ENCODE results near the gene TMEM140. TPM values are rescaled to one million over a fixed set of nuclear protein-coding genes. Genes with fewer than 3 reads are reported as not detected.
A peak's percentile ranks its signal among the peaks of the same experiment; 100 is the strongest.

TMEM140 gene
- total and polyA plus RNA-seq, 2 donors from 2014 or later = 28.2 to 31.3 TPM

- Histone ChIP-seq H3K9ac (ENCODE audit: low read length in 3 of 3) (peak overlapping the region in 1 of 3 donors; percentile 84), H3K36me3 (ENCODE audit: control insufficient read depth in 2 of 3, insufficient read depth in 3 of 3, low read length in 3 of 3) (peaks cover 5 to 36% (median 26%) of the 10 kb centered on the region in 3 donors)
These were observed 20.7 kb downstream of the TMEM140 start for GRCh38 chr7:135168489-135169140.

GRCh38 chr7:135169141-135169963 lies 21.5 kb downstream of the TMEM140 start:
- peak; percentile 32 for TF ChIP-seq CTCF (IDR thresholded peaks at IDR 0.05; ENCODE audit: borderline replicate concordance, extremely low read depth, insufficient read depth)
- Histone ChIP-seq H3K27ac (ENCODE audit: low read depth in 2 of 2, low read length in 2 of 2) (peak overlapping the region; percentile 91 to 98), H3K27me3 (ENCODE audit: control insufficient read depth, insufficient read depth, low read length) (no peaks in the 10 kb centered on the region), H3K9me3 (ENCODE audit: control insufficient read depth in 2 of 3, insufficient read depth in 1 of 3, low read length in 3 of 3) (no peaks in the 10 kb centered on the region), H3K4me1 (ENCODE audit: control insufficient read depth in 2 of 3, insufficient read depth in 2 of 3, low read depth in 1 of 3, low read length in 3 of 3) (peaks cover 0 to 42% (median 42%) of the 10 kb centered on the region in 3 donors), H3K9ac (ENCODE audit: low read length in 3 of 3) (peak overlapping the region; percentile 52 to 90 (median 84)), H3K36me3 (ENCODE audit: control insufficient read depth in 2 of 3, insufficient read depth in 3 of 3, low read length in 3 of 3) (peaks cover 5 to 34% (median 26%) of the 10 kb centered on the region in 3 donors), H3K4me3 (ENCODE audit: low read length in 3 of 3) (peak overlapping the region; percentile 76 to 85 (median 81))
- intact Hi-C loops (cut with DNase I) = no loop called here
- FAIRE-seq (no peak), DNase-seq (peak in 1 of 5 donors; percentile 8)

More at GRCh38 chr7:135168489-135169140, 20.7 kb downstream of the TMEM140 start:
- H3K9me3 ChIP-seq (ENCODE audit: control insufficient read depth in 2 of 3, insufficient read depth in 1 of 3, low read length in 3 of 3) = no peaks in the 10 kb centered on the region
- H3K4me1 ChIP-seq (ENCODE audit: control insufficient read depth in 2 of 3, insufficient read depth in 2 of 3, low read depth in 1 of 3, low read length in 3 of 3) = peaks cover 0 to 42% (median 42%) of the 10 kb centered on the region in 3 donors
- peak in 1 of 5 donors; percentile 5 for DNase-seq
- H3K27me3 ChIP-seq (ENCODE audit: control insufficient read depth, insufficient read depth, low read length) = no peaks in the 10 kb centered on the region
- H3K4me3 ChIP-seq (ENCODE audit: low read length in 3 of 3) = peak overlapping the region in 1 of 3 donors; percentile 85
- intact Hi-C loops (cut with DNase I) = no loop called here
- FAIRE-seq = no peak
- peak overlapping the region; percentile 91 to 98 for H3K27ac ChIP-seq (ENCODE audit: low read depth in 2 of 2, low read length in 2 of 2)
- no peak for TF ChIP-seq CTCF (IDR thresholded peaks at IDR 0.05; ENCODE audit: borderline replicate concordance, extremely low read depth, insufficient read depth)

- intact Hi-C loops (cut with DNase I) = no loop called here
- DNase-seq = no peak
- Histone ChIP-seq H3K9ac (ENCODE audit: low read length in 3 of 3) (peak overlapping the region; percentile 52 to 90 (median 84)), H3K27me3 (ENCODE audit: control insufficient read depth, insufficient read depth, low read length) (no peaks in the 10 kb centered on the region), H3K27ac (ENCODE audit: low read depth in 2 of 2, low read length in 2 of 2) (peak overlapping the region; percentile 91 to 98), H3K9me3 (ENCODE audit: control insufficient read depth in 2 of 3, insufficient read depth in 1 of 3, low read length in 3 of 3) (no peaks in the 10 kb centered on the region), H3K36me3 (ENCODE audit: control insufficient read depth in 2 of 3, insufficient read depth in 3 of 3, low read length in 3 of 3) (peaks cover 5 to 30% (median 24%) of the 10 kb centered on the region in 3 donors), H3K4me1 (ENCODE audit: control insufficient read depth in 2 of 3, insufficient read depth in 2 of 3, low read depth in 1 of 3, low read length in 3 of 3) (peaks cover 0 to 42% (median 40%) of the 10 kb centered on the region in 3 donors), H3K4me3 (ENCODE audit: low read length in 3 of 3) (peak overlapping the region; percentile 76 to 85 (median 81))
- TF ChIP-seq CTCF (IDR thresholded peaks at IDR 0.05; ENCODE audit: borderline replicate concordance, extremely low read depth, insufficient read depth) = no peak
- FAIRE-seq = no peak
These were observed 22.0 kb downstream of the TMEM140 start for GRCh38 chr7:135169964-135170273.
